ENCODE results near the gene ARHGEF38.
A peak's percentile ranks its signal among the peaks of the same experiment; 100 is the strongest.

Gene ARHGEF38

GRCh38 chr4:105569057-105569865 is 16.8 kb downstream of the ARHGEF38 start:
- Histone ChIP-seq H3K36me3 (ENCODE audit: insufficient read depth, low read length) (no peaks in the 10 kb centered on the region), H3K4me3 (peak overlapping the region; percentile 11; the same call in 1 of the 2 replicates), H3K9me3 (ENCODE audit: low read depth, low read length) (no peaks in the 10 kb centered on the region), H3K9ac (ENCODE audit: insufficient read length) (no peak overlapping the region), H3K27ac (peak overlapping the region; percentile 45; the same call in 1 of the 2 replicates)
- no peak for DNase-seq (ENCODE audit: low read depth, low spot score)
- TF ChIP-seq FOXP2 (optimal IDR thresholded peaks at IDR 0.05; ENCODE audit: control extremely low read depth, extremely low read length, insufficient read depth) (no peak), EZH2 (IDR thresholded peaks at IDR 0.05) (no peak), POLR2AphosphoS5 (IDR thresholded peaks at IDR 0.05; ENCODE audit: borderline replicate concordance, low read depth, low read length) (no peak)

GRCh38 chr4:105569866-105570236 is 17.4 kb downstream of the ARHGEF38 start:
- Histone ChIP-seq H3K9me3 (ENCODE audit: low read depth, low read length) (no peaks in the 10 kb centered on the region), H3K36me3 (ENCODE audit: insufficient read depth, low read length) (no peaks in the 10 kb centered on the region), H3K4me3 (no peak overlapping the region), H3K9ac (ENCODE audit: insufficient read length) (no peak overlapping the region), H3K27ac (peak overlapping the region; percentile 45; the same call in 1 of the 2 replicates)
- no peak for DNase-seq (ENCODE audit: low read depth, low spot score)
- TF ChIP-seq FOXP2 (optimal IDR thresholded peaks at IDR 0.05; ENCODE audit: control extremely low read depth, extremely low read length, insufficient read depth) = no peak
- TF ChIP-seq POLR2AphosphoS5 (IDR thresholded peaks at IDR 0.05; ENCODE audit: borderline replicate concordance, low read depth, low read length) = no peak

GRCh38 chr4:105572296-105572695 is 19.9 kb downstream of the ARHGEF38 start:
- H3K36me3 ChIP-seq (ENCODE audit: insufficient read depth, low read length) = no peaks in the 10 kb centered on the region
- no peak overlapping the region for H3K4me3 ChIP-seq
- H3K9me3 ChIP-seq (ENCODE audit: low read depth, low read length) = no peaks in the 10 kb centered on the region
- H3K9ac ChIP-seq (ENCODE audit: insufficient read length) = no peak overlapping the region
- DNase-seq (ENCODE audit: low read depth, low spot score) = no peak
- no peak overlapping the region; the same call in 1 of the 2 replicates for H3K27ac ChIP-seq
- TF ChIP-seq POLR2AphosphoS5 (IDR thresholded peaks at IDR 0.05; ENCODE audit: borderline replicate concordance, low read depth, low read length) = no peak
- TF ChIP-seq EZH2 (IDR thresholded peaks at IDR 0.05) = no peak
- TF ChIP-seq FOXP2 (optimal IDR thresholded peaks at IDR 0.05; ENCODE audit: control extremely low read depth, extremely low read length, insufficient read depth) = no peak

GRCh38 chr4:105586638-105587328 is 34.4 kb downstream of the ARHGEF38 start:
- no peaks in the 10 kb centered on the region for H3K36me3 ChIP-seq (ENCODE audit: insufficient read depth, low read length)
- H3K9me3 ChIP-seq (ENCODE audit: low read depth, low read length) = no peaks in the 10 kb centered on the region
- H3K27ac ChIP-seq = no peak overlapping the region
- TF ChIP-seq EZH2 (IDR thresholded peaks at IDR 0.05) = no peak
- no peak for TF ChIP-seq POLR2AphosphoS5 (IDR thresholded peaks at IDR 0.05; ENCODE audit: borderline replicate concordance, low read depth, low read length)
- no peak for TF ChIP-seq FOXP2 (optimal IDR thresholded peaks at IDR 0.05; ENCODE audit: control extremely low read depth, extremely low read length, insufficient read depth)
- H3K9ac ChIP-seq (ENCODE audit: insufficient read length) = no peak overlapping the region
- H3K4me3 ChIP-seq = no peak overlapping the region
- no peak for DNase-seq (ENCODE audit: low read depth, low spot score)

- Histone ChIP-seq H3K27ac (peak overlapping the region; percentile 77; the same call in 1 of the 2 replicates), H3K9ac (ENCODE audit: insufficient read length) (no peak overlapping the region), H3K4me3 (peak overlapping the region; percentile 60), H3K9me3 (ENCODE audit: low read depth, low read length) (no peaks in the 10 kb centered on the region), H3K36me3 (ENCODE audit: insufficient read depth, low read length) (no peaks in the 10 kb centered on the region)
- no peak for DNase-seq (ENCODE audit: low read depth, low spot score)
- TF ChIP-seq EZH2 (IDR thresholded peaks at IDR 0.05) (no peak), FOXP2 (optimal IDR thresholded peaks at IDR 0.05; ENCODE audit: control extremely low read depth, extremely low read length, insufficient read depth) (no peak), POLR2AphosphoS5 (IDR thresholded peaks at IDR 0.05; ENCODE audit: borderline replicate concordance, low read depth, low read length) (no peak)
Observed at GRCh38 chr4:105587841-105588240, 35.4 kb downstream of the ARHGEF38 start.

- Histone ChIP-seq H3K9ac (ENCODE audit: insufficient read length) (peak overlapping the region; percentile 40), H3K27ac (peak overlapping the region; percentile 77), H3K36me3 (ENCODE audit: insufficient read depth, low read length) (no peaks in the 10 kb centered on the region), H3K9me3 (ENCODE audit: low read depth, low read length) (no peaks in the 10 kb centered on the region), H3K4me3 (peak overlapping the region; percentile 60)
- TF ChIP-seq POLR2AphosphoS5 (IDR thresholded peaks at IDR 0.05; ENCODE audit: borderline replicate concordance, low read depth, low read length) = peak; percentile 27; the same call in 1 of the 2 replicates
- no peak for TF ChIP-seq EZH2 (IDR thresholded peaks at IDR 0.05)
- TF ChIP-seq FOXP2 (optimal IDR thresholded peaks at IDR 0.05; ENCODE audit: control extremely low read depth, extremely low read length, insufficient read depth) = peak; percentile 87
- DNase-seq (ENCODE audit: low read depth, low spot score) = peak; percentile 94
Observed at GRCh38 chr4:105588252-105588651, 35.8 kb downstream of the ARHGEF38 start.

GRCh38 chr4:105591573-105591972 is 39.2 kb downstream of the ARHGEF38 start:
- H3K9ac ChIP-seq (ENCODE audit: insufficient read length) = no peak overlapping the region
- no peak for TF ChIP-seq EZH2 (IDR thresholded peaks at IDR 0.05)
- TF ChIP-seq FOXP2 (optimal IDR thresholded peaks at IDR 0.05; ENCODE audit: control extremely low read depth, extremely low read length, insufficient read depth) = no peak
- TF ChIP-seq POLR2AphosphoS5 (IDR thresholded peaks at IDR 0.05; ENCODE audit: borderline replicate concordance, low read depth, low read length) = no peak
- no peaks in the 10 kb centered on the region for H3K36me3 ChIP-seq (ENCODE audit: insufficient read depth, low read length)
- H3K27ac ChIP-seq = peak overlapping the region; percentile 33
- peak overlapping the region; percentile 14; the same call in 1 of the 2 replicates for H3K4me3 ChIP-seq
- H3K9me3 ChIP-seq (ENCODE audit: low read depth, low read length) = no peaks in the 10 kb centered on the region
- peak; percentile 84 for DNase-seq (ENCODE audit: low read depth, low spot score)
